Skin epidermis (tissue), 12 donors: ENCODE data around the gene KCNK4.

Experiments used
- H3K27ac ChIP-seq, 21 experiments: fragments of 200-600 bp; sonication (generic) in 11 of 21; one replicate each; pipeline ENCODE4 v1.5.0; 2020; ENCODE audit warnings: mild to moderate bottlenecking in 3 of 21, inconsistent platforms in 2 of 21, moderate library complexity in 2 of 21
- H3K4me3 ChIP-seq, 7 experiments: fragments of 200-600 bp; sonication (generic) in 2 of 7; one replicate each; pipeline ENCODE4 v1.5.0; 2020; ENCODE audit warnings: inconsistent platforms in 2 of 7, mild to moderate bottlenecking in 2 of 7, moderate library complexity in 1 of 7

KCNK4 gene

GRCh38 chr11:64337538-64338249 lies 46.6 kb downstream of the KCNK4 start:
- no peak overlapping the region for H3K4me3 ChIP-seq
- no peak overlapping the region for H3K27ac ChIP-seq

DNA sequence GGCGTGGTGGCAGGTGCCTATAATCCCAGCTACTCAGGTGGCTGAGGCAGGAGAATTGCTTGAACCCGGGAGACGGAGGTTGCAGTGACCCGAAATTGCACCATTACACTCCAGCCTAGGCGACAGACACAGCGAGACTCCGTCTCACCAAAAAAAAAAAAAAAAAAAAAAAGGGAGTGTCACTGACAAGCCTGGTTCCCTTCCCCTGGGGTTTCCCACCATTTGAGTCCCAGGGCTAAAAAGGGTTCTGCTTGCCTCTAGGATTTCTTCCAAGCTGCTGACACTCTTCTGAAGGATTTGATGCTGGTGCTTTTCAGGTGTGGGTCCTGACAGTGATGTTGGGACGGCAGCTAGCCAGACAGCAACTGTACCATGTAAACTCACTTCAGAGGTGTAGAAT lies 47.6 kb downstream of the KCNK4 start:
- Histone ChIP-seq H3K4me3 (no peak overlapping the region), H3K27ac (peak overlapping the region in 3 of 21 experiments; percentile 63 to 89 (median 75))

GRCh38 chr11:64339286-64339685 lies 48.2 kb downstream of the KCNK4 start:
- Histone ChIP-seq H3K27ac (peak overlapping the region in 12 of 21 experiments; percentile 36 to 89 (median 74)), H3K4me3 (peak overlapping the region in 5 of 7 experiments; percentile 19 to 33 (median 30))

DNA sequence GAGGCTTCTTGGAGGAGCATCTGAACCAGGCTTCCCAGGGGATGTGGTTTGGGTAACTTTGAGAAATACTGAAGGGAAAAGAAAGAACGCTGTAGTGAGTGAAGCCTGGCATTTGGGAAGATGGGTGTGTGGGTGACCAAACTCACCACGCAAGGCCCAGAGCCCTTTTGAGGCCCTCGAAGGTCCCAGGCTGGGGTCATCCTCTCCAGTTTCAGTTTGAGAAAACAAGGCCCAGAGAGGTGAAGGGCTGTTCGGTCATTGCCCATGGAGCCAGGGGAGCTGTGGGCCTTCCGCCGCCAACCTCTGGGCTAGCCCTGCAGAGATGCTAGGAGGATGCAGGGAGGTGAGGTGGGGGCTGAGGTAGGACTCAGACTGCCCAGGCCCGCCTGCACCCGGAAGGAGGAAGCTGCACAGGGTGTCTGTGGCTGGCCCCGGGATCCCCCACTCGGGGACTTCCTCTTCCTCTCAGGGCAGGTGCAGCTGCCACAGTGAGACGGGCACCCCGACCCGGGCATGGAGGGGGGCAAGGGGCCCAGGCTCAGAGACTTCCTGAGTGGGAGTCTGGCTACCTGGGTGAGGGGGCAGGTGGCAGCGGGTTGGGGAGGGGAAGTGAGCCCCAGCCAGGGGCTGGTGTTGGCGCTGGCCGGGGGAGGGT lies 48.8 kb downstream of the KCNK4 start, which contains the start of gene CCDC88B:
Gene CCDC88B, plus strand, starts transcription at position 451 of the 655 bp plus-strand sequence. Its CDS starts 63 bp downstream, at position 514.
- Histone ChIP-seq H3K27ac (peak within 1 kb of the TSS in 18 of 21 experiments; percentile 24 to 89 (median 70)), H3K4me3 (peak within 1 kb of the TSS; percentile 19 to 33 (median 30))

- Histone ChIP-seq H3K4me3 (peak overlapping the region; percentile 19 to 33 (median 30)), H3K27ac (peak overlapping the region in 16 of 21 experiments; percentile 24 to 89 (median 72))
Observed at GRCh38 chr11:64340671-64341335, 49.7 kb downstream of the KCNK4 start.

- Histone ChIP-seq H3K27ac (peak overlapping the region in 4 of 21 experiments; percentile 38 to 77 (median 70)), H3K4me3 (no peak overlapping the region)
Observed at GRCh38 chr11:64341429-64341828, 50.3 kb downstream of the KCNK4 start.

DNA sequence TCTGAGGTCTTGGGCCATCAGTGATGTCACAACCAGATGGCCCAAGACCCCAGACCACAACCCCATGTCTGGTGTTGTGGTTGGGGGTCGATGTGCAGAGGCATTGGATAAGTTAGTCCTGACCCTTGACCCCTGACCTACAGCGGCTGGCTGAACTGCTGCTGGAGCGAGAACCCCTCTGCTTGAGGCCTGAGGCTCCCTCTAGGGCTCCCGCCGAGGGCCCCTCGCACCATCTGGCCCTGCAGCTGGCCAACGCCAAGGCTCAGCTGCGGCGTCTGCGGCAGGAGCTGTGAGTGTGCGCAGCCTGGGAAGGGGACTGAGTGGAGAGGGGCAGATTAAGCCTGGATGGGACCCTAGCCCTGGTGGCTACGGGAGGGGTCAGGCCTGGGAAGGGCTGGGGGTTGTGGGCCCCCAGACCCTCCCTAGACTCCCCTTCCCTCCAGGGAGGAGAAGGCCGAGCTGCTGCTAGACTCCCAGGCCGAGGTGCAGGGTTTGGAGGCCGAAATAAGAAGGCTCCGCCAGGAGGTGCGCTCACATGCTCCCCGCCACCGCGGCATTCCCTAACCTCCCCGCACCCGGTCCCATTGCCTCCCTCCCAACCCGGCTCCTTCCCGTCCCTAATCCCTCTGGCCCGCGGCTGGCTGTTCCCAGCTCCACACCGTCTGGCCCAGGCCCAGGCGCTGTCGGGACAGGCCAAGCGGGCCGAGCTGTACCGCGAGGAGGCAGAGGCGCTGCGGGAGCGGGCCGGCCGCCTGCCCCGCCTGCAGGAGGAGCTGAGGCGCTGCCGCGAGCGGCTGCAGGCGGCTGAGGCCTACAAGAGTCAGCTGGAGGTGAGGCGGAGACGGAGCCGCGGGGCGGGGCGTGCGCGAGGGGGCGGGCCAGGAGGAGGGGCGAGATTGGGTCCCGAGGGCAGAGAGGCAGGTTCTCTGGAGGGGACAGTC lies 51.0 kb downstream of the KCNK4 start:
- H3K27ac ChIP-seq: peak overlapping the region; percentile 7 to 78 (median 55)

DNA sequence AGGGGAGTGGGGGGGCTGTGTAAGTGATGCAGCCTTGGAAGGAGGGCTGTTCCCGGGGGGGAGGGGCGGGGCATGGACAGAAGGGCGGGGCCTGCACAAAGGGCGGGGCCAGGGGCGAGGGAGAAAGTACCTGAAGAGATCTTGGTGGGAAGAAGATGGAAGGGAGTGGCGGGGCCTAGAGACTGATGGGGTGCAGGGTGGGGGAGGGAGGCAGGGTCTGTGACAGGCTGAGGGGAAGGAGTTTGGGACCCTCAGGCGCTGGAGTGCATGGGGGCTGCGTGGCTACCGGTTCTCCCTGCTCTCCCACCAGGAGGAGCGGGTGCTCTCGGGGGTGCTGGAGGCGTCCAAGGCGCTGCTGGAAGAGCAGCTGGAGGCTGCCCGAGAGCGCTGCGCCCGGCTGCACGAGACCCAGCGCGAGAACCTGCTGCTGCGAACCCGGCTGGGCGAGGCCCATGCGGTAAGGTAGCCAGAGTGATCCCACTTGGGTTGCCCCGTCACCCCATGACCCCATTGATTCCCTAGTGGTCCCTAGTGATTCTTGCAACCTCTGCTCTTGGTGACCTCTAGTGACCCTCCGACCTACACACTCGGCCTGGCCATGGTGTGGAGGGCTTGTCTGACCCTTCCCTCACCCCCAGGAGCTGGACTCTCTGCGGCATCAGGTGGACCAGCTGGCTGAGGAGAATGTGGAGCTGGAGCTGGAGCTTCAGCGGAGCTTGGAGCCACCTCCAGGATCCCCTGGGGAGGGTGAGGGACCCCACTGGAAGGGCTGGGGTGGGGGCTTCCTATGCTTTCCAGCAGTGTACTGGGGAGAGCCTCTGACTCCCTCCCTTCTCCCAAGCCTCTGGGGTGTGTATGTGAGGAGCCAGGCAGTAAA lies 52.0 kb downstream of the KCNK4 start:
- Histone ChIP-seq H3K4me3 (peak overlapping the region in 1 of 7 experiments; percentile 15), H3K27ac (peak overlapping the region in 3 of 21 experiments; percentile 9 to 57 (median 48))

More for the DNA sequence above, 51.0 kb downstream of the KCNK4 start:
- H3K4me3 ChIP-seq: peak overlapping the region in 5 of 7 experiments; percentile 5 to 32 (median 15)

DNA sequence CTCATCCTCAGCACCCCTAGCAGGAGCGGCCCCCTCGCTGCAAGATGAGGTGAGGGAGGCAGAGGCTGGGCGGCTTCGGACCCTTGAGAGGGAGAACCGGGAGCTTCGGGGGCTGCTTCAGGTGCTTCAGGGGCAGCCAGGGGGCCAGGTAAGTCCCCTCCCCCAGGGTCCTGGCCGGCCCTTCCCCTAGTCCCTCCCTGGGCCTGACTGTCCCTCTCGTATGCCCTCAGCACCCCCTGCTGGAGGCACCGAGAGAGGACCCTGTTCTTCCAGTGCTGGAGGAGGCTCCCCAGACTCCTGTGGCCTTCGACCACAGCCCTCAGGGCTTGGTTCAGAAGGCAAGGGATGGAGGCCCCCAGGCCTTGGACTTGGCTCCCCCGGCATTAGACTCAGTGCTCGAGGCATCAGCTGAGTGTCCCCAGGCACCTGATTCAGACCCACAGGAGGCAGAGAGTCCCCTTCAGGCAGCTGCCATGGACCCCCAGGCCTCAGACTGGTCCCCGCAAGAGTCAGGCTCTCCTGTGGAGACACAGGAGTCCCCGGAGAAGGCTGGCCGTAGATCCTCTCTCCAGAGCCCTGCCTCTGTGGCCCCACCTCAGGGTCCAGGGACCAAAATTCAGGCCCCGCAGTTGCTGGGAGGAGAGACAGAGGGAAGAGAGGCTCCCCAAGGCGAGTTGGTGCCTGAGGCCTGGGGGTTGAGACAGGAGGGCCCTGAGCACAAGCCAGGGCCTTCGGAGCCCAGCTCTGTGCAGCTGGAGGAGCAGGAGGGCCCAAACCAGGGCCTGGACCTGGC lies 52.9 kb downstream of the KCNK4 start:
- Histone ChIP-seq H3K27ac (no peak overlapping the region), H3K4me3 (no peak overlapping the region)

DNA sequence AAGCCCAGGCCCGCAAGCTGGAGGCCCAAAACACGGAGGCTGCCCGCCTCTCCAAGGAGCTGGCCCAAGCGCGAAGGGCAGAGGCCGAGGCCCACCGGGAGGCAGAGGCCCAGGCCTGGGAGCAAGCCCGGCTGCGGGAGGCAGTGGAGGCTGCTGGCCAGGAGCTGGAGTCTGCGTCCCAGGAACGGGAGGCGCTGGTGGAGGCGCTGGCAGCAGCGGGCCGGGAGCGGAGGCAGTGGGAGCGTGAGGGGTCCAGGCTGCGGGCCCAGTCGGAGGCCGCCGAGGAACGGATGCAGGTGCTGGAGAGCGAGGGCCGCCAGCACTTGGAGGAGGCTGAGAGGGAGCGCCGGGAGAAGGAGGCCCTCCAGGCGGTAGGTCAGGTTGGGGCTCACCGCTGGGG lies 53.7 kb downstream of the KCNK4 start:
- Histone ChIP-seq H3K4me3 (no peak overlapping the region), H3K27ac (no peak overlapping the region)

GRCh38 chr11:64347193-64347867 lies 56.2 kb downstream of the KCNK4 start:
- peak overlapping the region in 2 of 21 experiments; percentile 1 to 16 for H3K27ac ChIP-seq
- H3K4me3 ChIP-seq: no peak overlapping the region

GRCh38 chr11:64348383-64349024 lies 57.4 kb downstream of the KCNK4 start:
- no peak overlapping the region for H3K4me3 ChIP-seq
- H3K27ac ChIP-seq: peak overlapping the region in 5 of 21 experiments; percentile 16 to 51 (median 31)

DNA sequence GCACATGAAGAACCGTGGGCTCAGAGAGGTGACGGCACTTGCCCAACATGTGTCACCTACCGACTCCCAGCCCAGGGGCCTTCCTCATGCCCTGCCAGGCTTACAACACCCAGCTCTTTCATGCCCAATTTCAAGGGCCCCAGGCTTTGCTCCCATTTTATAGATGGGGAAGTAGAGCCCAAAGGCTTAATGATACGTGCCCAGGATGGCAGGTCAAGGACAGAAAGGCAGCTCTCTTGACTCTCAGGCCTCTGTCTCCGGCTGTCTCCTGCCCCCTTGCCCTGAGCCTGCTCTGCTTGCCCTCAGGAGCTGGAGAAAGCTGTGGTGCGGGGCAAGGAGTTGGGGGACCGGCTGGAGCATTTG lies 57.9 kb downstream of the KCNK4 start:
- H3K4me3 ChIP-seq: no peak overlapping the region
- H3K27ac ChIP-seq: no peak overlapping the region

GRCh38 chr11:64349404-64349803 lies 58.3 kb downstream of the KCNK4 start:
- Histone ChIP-seq H3K27ac (no peak overlapping the region), H3K4me3 (no peak overlapping the region)
